Gastroesophageal sphincter (tissue), 3 donors: ENCODE data around the gene TSC22D4.

Experiments used
- POLR2A ChIP-seq, 2 donors: fragments of 450-650 bp; IDR thresholded peaks; one replicate each; pipeline ENCODE4 v1.6.1; 2017; ENCODE audit warnings: antibody characterized with exemption in 2 of 2, mild to moderate bottlenecking in 2 of 2, moderate library complexity in 1 of 2
- TF ChIP-seq, protein P1 (sequence below), 4 experiments: fragments of 200-600 bp in 2 of 4; fragments of 450-650 bp in 2 of 4; sonication (generic) in 1 of 4; IDR thresholded peaks; one replicate each; pipeline ENCODE4 v1.5.1; 2017 to 2019; ENCODE audit warnings: antibody characterized with exemption in 4 of 4, mild to moderate bottlenecking in 2 of 4, moderate library complexity in 2 of 4

DNA sequence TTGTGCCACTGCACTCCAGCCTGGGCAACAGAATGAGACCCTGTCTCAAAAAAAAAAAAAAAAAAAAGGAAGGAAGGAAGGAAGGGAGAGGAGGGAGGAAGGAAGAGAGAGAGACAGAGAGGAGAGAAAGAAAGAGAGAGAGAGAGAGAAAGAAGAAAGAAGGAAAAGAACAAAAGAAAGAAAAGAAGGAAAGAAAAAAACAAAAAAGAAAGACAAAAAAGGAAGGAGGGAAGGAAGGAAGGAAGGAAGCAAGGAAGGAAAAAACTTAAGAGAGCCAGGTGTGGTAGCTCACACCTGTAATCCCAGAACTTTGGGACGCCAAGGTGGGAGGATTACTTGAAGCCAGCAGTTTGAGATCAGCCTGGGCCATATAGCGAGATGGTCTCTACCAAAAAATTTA is 14.2 kb downstream of the TSC22D4 start:
- TF ChIP-seq, protein P1, sequence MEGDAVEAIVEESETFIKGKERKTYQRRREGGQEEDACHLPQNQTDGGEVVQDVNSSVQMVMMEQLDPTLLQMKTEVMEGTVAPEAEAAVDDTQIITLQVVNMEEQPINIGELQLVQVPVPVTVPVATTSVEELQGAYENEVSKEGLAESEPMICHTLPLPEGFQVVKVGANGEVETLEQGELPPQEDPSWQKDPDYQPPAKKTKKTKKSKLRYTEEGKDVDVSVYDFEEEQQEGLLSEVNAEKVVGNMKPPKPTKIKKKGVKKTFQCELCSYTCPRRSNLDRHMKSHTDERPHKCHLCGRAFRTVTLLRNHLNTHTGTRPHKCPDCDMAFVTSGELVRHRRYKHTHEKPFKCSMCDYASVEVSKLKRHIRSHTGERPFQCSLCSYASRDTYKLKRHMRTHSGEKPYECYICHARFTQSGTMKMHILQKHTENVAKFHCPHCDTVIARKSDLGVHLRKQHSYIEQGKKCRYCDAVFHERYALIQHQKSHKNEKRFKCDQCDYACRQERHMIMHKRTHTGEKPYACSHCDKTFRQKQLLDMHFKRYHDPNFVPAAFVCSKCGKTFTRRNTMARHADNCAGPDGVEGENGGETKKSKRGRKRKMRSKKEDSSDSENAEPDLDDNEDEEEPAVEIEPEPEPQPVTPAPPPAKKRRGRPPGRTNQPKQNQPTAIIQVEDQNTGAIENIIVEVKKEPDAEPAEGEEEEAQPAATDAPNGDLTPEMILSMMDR (IDR thresholded peaks at IDR 0.05): no peak
- no peak for TF ChIP-seq POLR2A (IDR thresholded peaks at IDR 0.05)
